CD4-positive, alpha-beta T cell (primary cell): ENCODE measurements around the gene IL1R2. TPM values are rescaled to one million over a fixed set of nuclear protein-coding genes. Genes with fewer than 3 reads are reported as not detected.
A peak's percentile ranks its signal among the peaks of the same experiment; 100 is the strongest.

ENCODE experiments used
- ATAC-seq: fragments of 200-7000 bp; cut with Tn5 transposase; one replicate; pipeline ENCODE4 v1.10.0; 2022; ENCODE audit warnings: mild to moderate bottlenecking; ENCODE audit not compliant: poor library complexity
- CTCF ChIA-PET: fragments of 350-600 bp; sonication (Branson Sonifier 250); formaldehyde crosslinking; loops from one replicate; lab custom pipeline; 2021; ENCODE audit warnings: antibody characterized with exemption, inconsistent platforms; lab: Charles Lee
- POLR2A ChIA-PET: fragments of 350-600 bp; sonication (Branson Sonifier 250); formaldehyde crosslinking; loops from one replicate; lab custom pipeline; 2021; ENCODE audit warnings: antibody characterized with exemption, inconsistent platforms; lab: Charles Lee
- DNase-seq, 14 experiments: peaks; one replicate each; pipeline ENCODE4 v3.0.0-alpha.2; 2013 to 2020; ENCODE audit warnings: mixed read lengths in 2 of 14
- H3K27ac ChIP-seq, 2 donors: one replicate each; pipeline versions ENCODE4 v1.5.1 to v1.7.0; 2013; ENCODE audit warnings: low read length in 2 of 2, low read depth in 1 of 2, mild to moderate bottlenecking in 1 of 2
- H3K27me3 ChIP-seq, 2 experiments: 1 replicate in 1 of 2; 2 replicates in 1 of 2; pipeline versions ENCODE4 v1.6.1 to v1.7.0; 2013; ENCODE audit warnings: low read length in 2 of 2, control low read depth in 1 of 2, mild to moderate bottlenecking in 1 of 2, moderate library complexity in 1 of 2; ENCODE audit not compliant: insufficient read depth in 2 of 2, control insufficient read depth in 1 of 2
- H3K36me3 ChIP-seq: one replicate; pipeline ENCODE4 v1.6.1; 2013; ENCODE audit warnings: low read length, control low read depth; ENCODE audit not compliant: insufficient read depth
- H3K4me1 ChIP-seq: one replicate; pipeline ENCODE4 v1.6.1; 2013; ENCODE audit warnings: low read length, control low read depth; ENCODE audit not compliant: insufficient read depth
- H3K4me3 ChIP-seq: one replicate; pipeline ENCODE4 v1.5.1; 2013; ENCODE audit warnings: mild to moderate bottlenecking, low read length, moderate library complexity
- H3K9me3 ChIP-seq, 2 experiments: 1 replicate in 1 of 2; 2 replicates in 1 of 2; pipeline versions ENCODE4 v1.6.1 to v1.7.0; 2013; ENCODE audit warnings: low read length in 2 of 2, mild to moderate bottlenecking in 2 of 2, control low read depth in 1 of 2, moderate library complexity in 1 of 2; ENCODE audit not compliant: control insufficient read depth in 1 of 2, insufficient read depth in 1 of 2
- H3K27ac Mint-ChIP-seq: one replicate; pipeline ENCODE4 v1.8.0; 2020; ENCODE audit warnings: mixed read lengths
- H3K27me3 Mint-ChIP-seq: one replicate; pipeline ENCODE4 v1.8.0; 2021; ENCODE audit warnings: mixed read lengths
- H3K36me3 Mint-ChIP-seq: one replicate; pipeline ENCODE4 v1.8.0; 2021; ENCODE audit warnings: low read depth, mixed read lengths
- H3K4me1 Mint-ChIP-seq: one replicate; pipeline ENCODE4 v1.8.0; 2021; ENCODE audit warnings: low read depth, mixed read lengths
- H3K4me3 Mint-ChIP-seq: one replicate; pipeline ENCODE4 v1.8.0; 2020; ENCODE audit warnings: mild to moderate bottlenecking, mixed read lengths
- H3K9me3 Mint-ChIP-seq: one replicate; pipeline ENCODE4 v1.8.0; 2020; ENCODE audit warnings: mixed read lengths
- intact Hi-C, 2 experiments: fragments of 100-400 bp; cut with DNase I in 1 of 2; cut with micrococcal nuclease in 1 of 2; formaldehyde crosslinking; loops; one replicate each; pipeline versions ENCODE4 v1.15.1 to v1.9.0; 2023 to 2025; cut with DNase I, micrococcal nuclease
- total RNA-seq, 174 experiments: library from RNA in 2 of 174; stranded (reverse) in 2 of 174; gene quantifications; one replicate each; pipeline ENCODE4 v1.2.3 and lab custom pipeline; 2021 to 2026
- TF ChIP-seq, protein P1 (sequence below): fragments of 200-600 bp; IDR thresholded peaks from one replicate; pipeline ENCODE4 v1.8.0; 2022; ENCODE audit warnings: antibody characterized with exemption, mild to moderate bottlenecking

IL1R2 gene
- total RNA-seq, 2 experiments from 2014 or later, result 0.31 to 0.47 TPM

DNA sequence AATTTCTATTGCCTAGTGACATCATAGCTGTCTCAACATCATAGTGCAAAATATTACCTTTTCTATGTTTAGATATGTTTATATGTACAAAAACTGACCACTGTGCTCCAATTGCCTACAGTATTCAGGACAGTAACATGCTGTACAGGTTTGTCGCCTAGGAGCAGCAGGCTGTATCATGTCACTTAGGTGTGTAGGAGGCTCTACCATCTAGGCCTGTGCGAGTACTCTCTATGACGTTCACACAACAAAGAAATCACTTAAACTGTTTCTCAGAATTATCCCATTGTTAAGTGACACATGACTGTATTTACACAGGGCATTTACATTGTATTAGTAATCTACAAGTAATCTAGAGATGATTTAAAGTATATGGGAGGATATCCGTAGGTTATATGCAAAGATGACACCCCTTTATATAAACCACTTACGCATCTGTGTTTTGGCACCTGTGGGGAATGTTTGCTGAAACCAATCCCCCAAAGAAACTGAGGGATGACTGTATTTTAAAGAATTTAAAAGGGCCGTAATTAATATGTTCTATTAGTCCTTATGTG is 24.7 kb downstream of the IL1R2 start:
- ATAC-seq, result no peak
- peaks cover 6% of the 10 kb centered on the region for H3K4me1 ChIP-seq
- peaks cover 3% of the 10 kb centered on the region for H3K27me3 Mint-ChIP-seq
- H3K27me3 ChIP-seq, result no peaks in the 10 kb centered on the region
- DNase-seq, result no peak
- ChIA-PET CTCF (interaction anchor here (0.6 to 1.8 kb wide), 2 partner anchors 18 to 224 kb away, joined by 4 to 7 read pairs; no protein-coding TSS in a partner anchor), POLR2A (no interaction called here)
- TF ChIP-seq, protein P1, sequence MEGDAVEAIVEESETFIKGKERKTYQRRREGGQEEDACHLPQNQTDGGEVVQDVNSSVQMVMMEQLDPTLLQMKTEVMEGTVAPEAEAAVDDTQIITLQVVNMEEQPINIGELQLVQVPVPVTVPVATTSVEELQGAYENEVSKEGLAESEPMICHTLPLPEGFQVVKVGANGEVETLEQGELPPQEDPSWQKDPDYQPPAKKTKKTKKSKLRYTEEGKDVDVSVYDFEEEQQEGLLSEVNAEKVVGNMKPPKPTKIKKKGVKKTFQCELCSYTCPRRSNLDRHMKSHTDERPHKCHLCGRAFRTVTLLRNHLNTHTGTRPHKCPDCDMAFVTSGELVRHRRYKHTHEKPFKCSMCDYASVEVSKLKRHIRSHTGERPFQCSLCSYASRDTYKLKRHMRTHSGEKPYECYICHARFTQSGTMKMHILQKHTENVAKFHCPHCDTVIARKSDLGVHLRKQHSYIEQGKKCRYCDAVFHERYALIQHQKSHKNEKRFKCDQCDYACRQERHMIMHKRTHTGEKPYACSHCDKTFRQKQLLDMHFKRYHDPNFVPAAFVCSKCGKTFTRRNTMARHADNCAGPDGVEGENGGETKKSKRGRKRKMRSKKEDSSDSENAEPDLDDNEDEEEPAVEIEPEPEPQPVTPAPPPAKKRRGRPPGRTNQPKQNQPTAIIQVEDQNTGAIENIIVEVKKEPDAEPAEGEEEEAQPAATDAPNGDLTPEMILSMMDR, result no peak
- no peaks in the 10 kb centered on the region for H3K9me3 ChIP-seq
- no peak overlapping the region for H3K4me3 Mint-ChIP-seq
- no peaks in the 10 kb centered on the region for H3K9me3 Mint-ChIP-seq
- no peaks in the 10 kb centered on the region for H3K4me1 Mint-ChIP-seq
- no peak overlapping the region for H3K27ac ChIP-seq
- H3K36me3 Mint-ChIP-seq, result no peaks in the 10 kb centered on the region
- intact Hi-C loops, result no loop called here
- no peak overlapping the region for H3K4me3 ChIP-seq
- no peaks in the 10 kb centered on the region for H3K36me3 ChIP-seq
- no peak overlapping the region for H3K27ac Mint-ChIP-seq

DNA sequence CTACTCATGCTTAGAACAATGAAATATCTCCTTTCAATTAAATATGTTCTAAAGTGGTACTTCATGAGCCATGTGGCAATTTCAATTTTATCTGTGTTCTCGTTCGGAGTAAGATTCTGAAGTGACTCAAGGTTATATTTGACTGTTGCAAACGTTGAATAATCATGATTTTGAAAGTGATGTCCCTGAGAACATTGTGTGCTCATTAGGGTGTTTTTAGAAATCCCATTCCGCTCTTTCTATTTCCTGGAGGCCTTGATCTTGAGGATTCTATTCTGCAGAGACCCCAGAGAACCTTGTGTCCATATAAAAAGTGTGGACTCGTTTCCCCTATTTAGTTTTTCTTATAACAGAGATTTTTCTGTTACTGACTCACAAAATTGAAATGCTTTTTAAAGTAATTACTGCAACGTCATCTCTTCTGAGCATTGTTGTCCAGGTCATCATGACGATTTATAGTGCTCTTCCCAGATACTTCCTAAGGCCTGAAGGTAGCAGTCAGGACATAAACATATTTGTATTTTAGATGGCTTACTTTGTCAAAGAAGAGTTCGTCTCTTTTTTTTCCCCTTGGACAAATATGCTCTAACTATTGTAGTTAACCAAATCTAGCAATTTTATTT is 27.2 kb downstream of the IL1R2 start:
- Mint-ChIP-seq H3K36me3 (no peaks in the 10 kb centered on the region), H3K27me3 (peaks cover 3% of the 10 kb centered on the region), H3K4me3 (no peak overlapping the region), H3K4me1 (no peaks in the 10 kb centered on the region), H3K27ac (no peak overlapping the region), H3K9me3 (no peaks in the 10 kb centered on the region)
- no peak overlapping the region for H3K27ac ChIP-seq
- ChIA-PET CTCF (interaction anchor here (2.4 kb wide), 1 partner anchor 222 kb away, joined by 23 read pairs; no protein-coding TSS in a partner anchor), POLR2A (no interaction called here)
- no peaks in the 10 kb centered on the region for H3K36me3 ChIP-seq
- TF ChIP-seq, protein P1, result no peak
- DNase-seq (no peak), ATAC-seq (no peak)
- H3K4me3 ChIP-seq, result no peak overlapping the region
- H3K27me3 ChIP-seq, result no peaks in the 10 kb centered on the region
- intact Hi-C loops, result no loop called here
- peaks cover 6% of the 10 kb centered on the region for H3K4me1 ChIP-seq
- no peaks in the 10 kb centered on the region for H3K9me3 ChIP-seq

DNA sequence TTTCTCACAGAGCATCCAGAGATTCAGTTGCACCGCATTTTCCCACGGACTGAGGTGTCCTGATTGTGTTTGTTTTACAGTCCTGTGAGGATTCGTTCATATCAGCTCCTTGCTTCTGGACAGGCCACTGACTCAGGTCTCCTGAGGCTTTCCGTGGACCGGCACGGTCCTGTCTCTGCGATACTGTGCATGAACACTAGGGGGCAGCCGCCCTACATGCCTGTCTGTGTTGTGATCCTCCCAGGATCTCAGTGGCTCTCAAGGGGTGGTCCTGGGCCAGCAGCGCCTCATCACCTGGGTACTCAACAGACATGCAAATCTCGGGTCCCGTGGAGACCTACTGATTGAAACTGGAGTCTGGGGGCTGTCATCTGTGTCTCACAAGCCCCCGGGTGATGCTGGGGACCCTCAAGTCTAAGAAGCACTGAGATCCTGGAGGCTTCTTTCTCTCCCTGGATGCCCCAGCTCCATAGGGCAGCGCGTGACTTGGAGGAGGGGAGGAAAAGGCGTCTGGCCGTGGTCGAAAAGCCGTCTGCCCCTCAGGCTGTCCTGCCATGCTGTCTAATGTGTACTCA is 28.9 kb downstream of the IL1R2 start:
- TF ChIP-seq, protein P1, result peak; percentile 98
- no peak overlapping the region for H3K27ac ChIP-seq
- intact Hi-C loops, result loop anchor here (1.0 to 10.0 kb wide), 6 partner anchors 62 to 429 kb away; partner anchors contain the start of gene IL18R1 (in 1 of the 2)
- no peaks in the 10 kb centered on the region for H3K36me3 Mint-ChIP-seq
- ChIA-PET CTCF (interaction anchor here (0.6 to 2.4 kb wide), 15 partner anchors 10 to 454 kb away, joined by 3 to 23 read pairs (median 3); partner anchors contain the start of gene IL18R1), POLR2A (interaction anchor here (1.5 kb wide), 1 partner anchor 220 kb away, joined by 7 read pairs; no protein-coding TSS in a partner anchor)
- no peaks in the 10 kb centered on the region for H3K4me1 Mint-ChIP-seq
- H3K27me3 Mint-ChIP-seq, result peaks cover 3% of the 10 kb centered on the region
- no peaks in the 10 kb centered on the region for H3K9me3 Mint-ChIP-seq
- ATAC-seq (peak; percentile 96), DNase-seq (peak; percentile 69 to 88 (median 79))
- H3K4me3 Mint-ChIP-seq, result no peak overlapping the region
- H3K4me3 ChIP-seq, result no peak overlapping the region
- no peak overlapping the region for H3K27ac Mint-ChIP-seq
- no peaks in the 10 kb centered on the region for H3K9me3 ChIP-seq
- H3K27me3 ChIP-seq, result no peaks in the 10 kb centered on the region
- H3K4me1 ChIP-seq, result peaks cover 6% of the 10 kb centered on the region
- H3K36me3 ChIP-seq, result no peaks in the 10 kb centered on the region
